GM12891 (cell line): Measurements from ENCODE around the gene PUS10.
A peak's percentile ranks its signal among the peaks of the same experiment; 100 is the strongest.
"Not testable (repeated sequence)": the region's sequence is repeated elsewhere in the genome, so short reads cannot be mapped to it uniquely, and the experiment has no call there.

ENCODE experiments used
- DNase-seq: peaks from one replicate; pipeline ENCODE4 v3.0.0; 2011; ENCODE audit warnings: low spot score; ENCODE audit not compliant: insufficient read length
- FAIRE-seq: peaks from 2 replicates; lab custom pipeline; 2011; peaks lifted over from hg19 to GRCh38; lab: Jason Lieb, UNC
- PAX5 ChIP-seq: IDR thresholded peaks from 2 replicates; pipeline ENCODE4 v1.6.1; 2011; ENCODE audit warnings: low read length, moderate library complexity, mild to moderate bottlenecking; ENCODE audit not compliant: insufficient read depth, severe bottlenecking
- POLR2A ChIP-seq: IDR thresholded peaks from 2 replicates; pipeline ENCODE4 v1.6.1; 2011; ENCODE audit warnings: low read depth, low read length, control low read depth
- POLR2AphosphoS5 ChIP-seq: IDR thresholded peaks from 2 replicates; pipeline ENCODE4 v1.6.1; 2011; ENCODE audit warnings: low read depth, low read length, control low read depth
- POU2F2 ChIP-seq: IDR thresholded peaks from 2 replicates; pipeline ENCODE4 v1.6.1; 2011; ENCODE audit warnings: low read depth, mild to moderate bottlenecking, control low read depth, low read length, moderate library complexity
- SPI1 ChIP-seq: IDR thresholded peaks from 2 replicates; pipeline ENCODE4 v1.6.1; 2011; ENCODE audit warnings: low read depth, low read length, control low read depth
- TAF1 ChIP-seq: IDR thresholded peaks from 2 replicates; pipeline ENCODE4 v1.6.1; 2011; ENCODE audit warnings: low read depth, low read length, control low read depth

Gene PUS10

DNA sequence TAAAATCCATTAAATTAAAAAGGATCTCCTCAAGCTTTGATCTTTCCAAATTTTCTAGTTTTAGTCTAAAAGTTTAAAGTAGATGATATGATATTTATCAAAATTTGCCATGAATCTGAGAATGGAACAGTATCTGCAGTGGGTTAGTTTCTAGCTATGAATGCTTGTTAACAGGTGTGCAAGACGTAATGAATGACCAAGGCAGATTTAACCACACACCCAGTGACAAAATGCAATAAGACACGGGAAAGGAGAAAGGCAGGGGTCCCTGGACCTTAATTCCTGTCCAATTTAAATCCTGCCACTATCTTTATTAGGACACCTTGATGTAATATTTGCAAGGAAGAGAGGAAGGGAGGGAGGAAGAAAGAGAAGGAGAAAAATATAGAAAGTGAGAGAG is 31.0 kb downstream of the PUS10 start:
- TF ChIP-seq POU2F2: no peak
- TF ChIP-seq TAF1: no peak
- no peak for TF ChIP-seq POLR2AphosphoS5
- TF ChIP-seq POLR2A: no peak
- no peak for TF ChIP-seq SPI1
- TF ChIP-seq PAX5: no peak
- DNase-seq (no peak), FAIRE-seq (peak; percentile 60)

DNA sequence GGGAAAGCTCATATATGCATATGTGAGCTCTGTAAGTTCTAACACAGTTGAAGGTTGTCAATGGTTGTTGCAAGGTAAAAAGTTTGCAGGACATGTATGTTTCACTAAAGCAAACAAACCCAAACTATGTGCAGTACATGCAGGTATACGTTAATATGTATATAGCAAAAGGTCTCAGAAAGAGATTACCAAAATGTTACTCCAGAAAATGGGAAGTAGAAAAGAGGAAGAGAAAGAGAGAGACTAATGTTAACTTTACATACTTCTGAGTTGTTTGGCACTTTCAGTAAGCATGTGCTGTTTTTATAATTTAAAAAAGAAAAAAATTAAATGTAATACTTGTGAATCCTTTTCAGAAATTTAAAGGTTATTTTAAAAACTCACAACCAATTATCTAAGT is 33.3 kb downstream of the PUS10 start:
- DNase-seq (no peak), FAIRE-seq (peak; percentile 70)
- TF ChIP-seq SPI1 (peak; percentile 88), TAF1 (no peak)

GRCh38 chr2:60982066-60982465 is 36.0 kb downstream of the PUS10 start:
- not testable (repeated sequence) for DNase-seq, FAIRE-seq

- no peak for DNase-seq
- no peak for TF ChIP-seq POLR2A
- FAIRE-seq: peak; percentile 78
These were observed 37.8 kb downstream of the PUS10 start for GRCh38 chr2:60980071-60980815.

DNA sequence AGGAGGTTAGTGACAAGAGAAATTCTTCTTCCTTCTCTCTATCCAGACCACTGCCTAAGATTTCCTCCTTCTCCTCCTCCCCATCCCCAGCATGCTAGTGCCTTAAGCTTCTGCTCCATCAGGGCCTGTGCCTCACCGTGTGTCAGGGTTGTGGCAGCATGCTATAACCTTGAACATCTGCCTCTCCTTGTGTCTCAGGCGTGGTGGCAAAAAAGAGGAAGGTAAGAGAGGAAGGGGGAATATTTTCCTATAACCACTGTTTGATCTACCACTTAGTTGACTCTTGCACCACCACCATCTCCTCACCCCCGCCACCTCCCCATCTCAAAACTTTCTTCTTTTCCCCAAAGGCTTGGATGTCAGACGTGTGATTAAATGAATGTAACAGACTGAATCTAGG is 38.8 kb downstream of the PUS10 start:
- no peak for TF ChIP-seq POU2F2
- TF ChIP-seq SPI1: peak; percentile 43; the same call in 1 of the 2 replicates
- FAIRE-seq (peak; percentile 31), DNase-seq (no peak)

GRCh38 chr2:60977562-60977895 is 40.5 kb downstream of the PUS10 start:
- no peak for TF ChIP-seq POU2F2
- TF ChIP-seq POLR2A: no peak
- TF ChIP-seq SPI1: no peak
- no peak for TF ChIP-seq POLR2AphosphoS5
- TF ChIP-seq TAF1: no peak
- TF ChIP-seq PAX5: no peak
- FAIRE-seq (no peak), DNase-seq (no peak)

DNA sequence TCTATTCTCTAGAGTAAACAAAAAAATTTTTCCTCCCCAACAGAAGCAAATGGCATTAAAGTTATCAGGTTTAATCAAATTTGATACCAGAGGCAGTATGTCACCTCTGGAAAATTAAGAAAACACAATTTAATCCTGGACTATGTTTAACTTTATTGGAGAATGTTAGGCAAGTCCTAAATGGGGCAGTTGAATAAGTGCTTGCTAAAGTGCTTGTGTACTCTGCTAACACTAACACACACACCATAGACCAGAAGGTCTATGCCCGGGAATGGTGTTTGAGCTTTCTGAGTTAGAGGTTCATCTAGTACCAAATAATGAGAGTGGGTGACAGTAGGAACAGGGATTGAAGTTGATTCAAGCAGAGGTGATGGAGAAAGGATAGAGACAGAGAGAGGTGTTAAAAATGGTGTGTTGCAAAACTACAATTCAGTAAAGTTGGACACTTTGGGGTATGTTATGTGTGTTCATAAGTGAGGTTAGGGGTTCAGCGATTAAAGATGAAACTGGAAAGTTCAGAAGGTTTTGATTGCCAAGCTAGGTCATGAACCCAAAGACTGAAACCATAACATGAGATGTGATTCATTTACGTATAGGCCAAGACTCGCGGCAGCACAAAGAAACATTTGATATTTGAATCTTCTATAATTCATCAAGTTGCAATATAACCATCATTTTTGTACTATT is 41.0 kb downstream of the PUS10 start:
- peak; percentile 69 for FAIRE-seq
- DNase-seq: no peak
- TF ChIP-seq TAF1: no peak
- TF ChIP-seq POLR2AphosphoS5: no peak
- TF ChIP-seq SPI1: no peak
- no peak for TF ChIP-seq POU2F2
- no peak for TF ChIP-seq POLR2A
- TF ChIP-seq PAX5: no peak

GRCh38 chr2:60976256-60976850 is 41.7 kb downstream of the PUS10 start:
- FAIRE-seq: no peak
- no peak for TF ChIP-seq POLR2A
- no peak for TF ChIP-seq POLR2AphosphoS5
- no peak for TF ChIP-seq POU2F2
- no peak for TF ChIP-seq TAF1
- TF ChIP-seq PAX5: no peak
- TF ChIP-seq SPI1: no peak
- no peak for DNase-seq

DNA sequence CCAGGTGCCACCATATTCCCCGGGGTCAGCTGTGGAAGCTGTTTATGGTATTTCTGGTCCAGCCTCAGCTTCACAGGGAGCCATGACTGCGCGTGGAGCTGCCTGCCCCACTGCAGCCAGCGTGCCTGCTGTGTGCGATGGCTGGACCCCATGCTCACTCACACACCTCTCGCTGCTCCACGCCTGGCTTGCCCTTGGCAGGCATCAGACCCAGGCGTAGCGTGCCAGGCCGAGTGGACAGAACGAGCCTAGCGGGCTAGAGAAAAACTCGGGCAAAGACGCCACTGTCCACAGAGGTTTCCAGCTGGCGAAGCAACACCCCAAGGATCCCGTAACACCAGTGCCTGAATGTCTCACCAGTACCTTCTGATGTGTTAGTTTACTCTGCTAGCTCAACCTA is 43.4 kb downstream of the PUS10 start:
- no peak for DNase-seq
- TF ChIP-seq POLR2AphosphoS5: no peak
- no peak for TF ChIP-seq TAF1
- TF ChIP-seq POLR2A: no peak
- TF ChIP-seq PAX5: no peak
- no peak for TF ChIP-seq POU2F2
- no peak for TF ChIP-seq SPI1
- FAIRE-seq: no peak

GRCh38 chr2:60973705-60974104 is 44.4 kb downstream of the PUS10 start:
- no peak for DNase-seq
- FAIRE-seq: no peak
- TF ChIP-seq POU2F2 (no peak), POLR2A (no peak), TAF1 (no peak), SPI1 (no peak), POLR2AphosphoS5 (no peak), PAX5 (no peak)
